IMR-90 (cell line): Measurements from ENCODE around the gene CLDN24. TPM values are rescaled to one million over a fixed set of nuclear protein-coding genes. Genes with fewer than 3 reads are reported as not detected.

Experiments
- ATAC-seq: fragments of 200-7000 bp; cut with Tn5 transposase; 2 replicates; pipeline ENCODE4 v1.9.1; 2020; ENCODE audit warnings: low read depth, mild to moderate bottlenecking, moderate library complexity
- BruUV-seq: library from RNA; stranded (reverse); fragments of 400-500 nt; replicated peaks from 2 replicates; lab custom pipeline; 2021; lab: Mats Ljungman, UMichigan
- CTCF ChIA-PET: fragments of 300-600 bp; formaldehyde crosslinking; extraction: SDS; loops from one replicate; lab custom pipeline; 2021; ENCODE audit warnings: antibody characterized with exemption; lab: Yijun Ruan, JAX
- POLR2A ChIA-PET: fragments of 300-600 bp; sonication (Branson Sonifier 250); formaldehyde crosslinking; loops from one replicate; lab custom pipeline; 2022; ENCODE audit warnings: antibody characterized with exemption; ENCODE audit not compliant: unreplicated experiment; lab: Charles Lee
- DNase-seq: peaks from one replicate; pipeline ENCODE4 v3.0.0; 2013
- H2AFZ ChIP-seq: replicated peaks from 2 replicates; pipeline ENCODE3; 2013; ENCODE audit warnings: low read length, mild to moderate bottlenecking; ENCODE audit not compliant: poor library complexity
- H2AK5ac ChIP-seq: 2 replicates; pipeline ENCODE4 v1.6.1; 2013; ENCODE audit warnings: low read depth, low read length, inconsistent platforms
- H2AK9ac ChIP-seq: replicated peaks from 2 replicates; pipeline ENCODE3; 2013; ENCODE audit warnings: mild to moderate bottlenecking, low read depth, low read length, moderate library complexity; ENCODE audit not compliant: poor library complexity
- H2BK120ac ChIP-seq: 2 replicates; pipeline ENCODE4 v1.6.1; 2013; ENCODE audit warnings: low read depth, low read length, inconsistent platforms
- H2BK15ac ChIP-seq: 3 replicates; pipeline ENCODE4 v1.6.1; 2013; ENCODE audit warnings: low read depth, low read length, inconsistent platforms
- H2BK20ac ChIP-seq: 2 replicates; pipeline ENCODE4 v1.6.1; 2013; ENCODE audit warnings: low read depth, mild to moderate bottlenecking, inconsistent platforms, low read length, moderate library complexity
- H2BK5ac ChIP-seq: 2 replicates; pipeline ENCODE4 v1.6.1; 2013; ENCODE audit warnings: mild to moderate bottlenecking, low read depth, low read length, inconsistent platforms; ENCODE audit not compliant: poor library complexity, severe bottlenecking
- H3K14ac ChIP-seq: replicated peaks from 2 replicates; pipeline ENCODE4 v1.6.1; 2013; ENCODE audit warnings: low read depth, low read length, inconsistent platforms
- H3K18ac ChIP-seq: 2 replicates; pipeline ENCODE4 v1.6.1; 2013; ENCODE audit warnings: low read depth, low read length, control low read depth
- H3K23ac ChIP-seq: 2 replicates; pipeline ENCODE4 v1.6.1; 2013; ENCODE audit warnings: low read depth, low read length, inconsistent platforms
- H3K27ac ChIP-seq: 2 replicates; pipeline ENCODE4 v1.5.1; 2013; ENCODE audit warnings: mild to moderate bottlenecking, control low read depth, low read length; ENCODE audit not compliant: insufficient read depth
- H3K27me3 ChIP-seq: 2 replicates; pipeline ENCODE4 v1.6.1; 2013; ENCODE audit warnings: low read length; ENCODE audit not compliant: control insufficient read depth, insufficient read depth
- H3K36me3 ChIP-seq: 2 replicates; pipeline ENCODE4 v1.6.1; 2013; ENCODE audit warnings: low read length, mixed read lengths; ENCODE audit not compliant: control insufficient read depth, insufficient read depth
- H3K4ac ChIP-seq: 2 replicates; pipeline ENCODE4 v1.6.1; 2013; ENCODE audit warnings: low read depth, low read length, inconsistent platforms
- H3K4me1 ChIP-seq: 2 replicates; pipeline ENCODE4 v1.6.1; 2013; ENCODE audit warnings: low read length, mixed read lengths; ENCODE audit not compliant: control insufficient read depth, insufficient read depth
- H3K4me2 ChIP-seq: 2 replicates; pipeline ENCODE4 v1.6.1; 2013; ENCODE audit warnings: low read depth, mild to moderate bottlenecking, control low read depth, low read length, moderate library complexity
- H3K4me3 ChIP-seq: 2 replicates; pipeline ENCODE4 v1.5.1; 2013; ENCODE audit warnings: low read depth, mild to moderate bottlenecking, control low read depth, low read length, moderate library complexity; ENCODE audit not compliant: insufficient read depth
- H3K56ac ChIP-seq: 2 replicates; pipeline ENCODE4 v1.6.1; 2013; ENCODE audit warnings: low read length, inconsistent platforms; ENCODE audit not compliant: insufficient read depth; ENCODE audit errors: extremely low read depth
- H3K79me1 ChIP-seq, 2 experiments: 2 replicates each; pipeline ENCODE4 v1.6.1; 2013; ENCODE audit warnings: low read length in 2 of 2, inconsistent platforms in 1 of 2, low read depth in 1 of 2
- H3K9ac ChIP-seq: 2 replicates; pipeline ENCODE4 v1.6.1; 2013; ENCODE audit warnings: low read depth, low read length, control low read depth
- H3K9me1 ChIP-seq: 2 replicates; pipeline ENCODE4 v1.6.1; 2013; ENCODE audit warnings: low read length, inconsistent platforms; ENCODE audit not compliant: insufficient read depth
- H3K9me3 ChIP-seq: 2 replicates; pipeline ENCODE4 v1.6.1; 2013; ENCODE audit warnings: low read length; ENCODE audit not compliant: control insufficient read depth, insufficient read depth
- H4K20me1 ChIP-seq: 2 replicates; pipeline ENCODE4 v1.6.1; 2013; ENCODE audit warnings: low read length, inconsistent platforms; ENCODE audit not compliant: insufficient read depth
- H4K5ac ChIP-seq: 2 replicates; pipeline ENCODE4 v1.6.1; 2013; ENCODE audit warnings: mild to moderate bottlenecking, low read depth, low read length, control low read depth
- H4K8ac ChIP-seq, 2 experiments: 2 replicates each; pipeline ENCODE4 v1.6.1; 2013; ENCODE audit warnings: low read depth in 2 of 2, low read length in 2 of 2, control low read depth in 1 of 2, inconsistent platforms in 1 of 2
- H4K91ac ChIP-seq: 2 replicates; pipeline ENCODE4 v1.6.1; 2013; ENCODE audit warnings: low read depth, low read length, inconsistent platforms; ENCODE audit not compliant: insufficient read depth
- BHLHE40 ChIP-seq: fragments of 150-350 bp; IDR thresholded peaks from 2 replicates; pipeline ENCODE4 v1.6.1; 2016; ENCODE audit warnings: mild to moderate bottlenecking, low read depth, low read length
- CHD1 ChIP-seq: IDR thresholded peaks from 2 replicates; pipeline ENCODE4 v1.6.1; 2012; ENCODE audit warnings: low read depth, low read length, improper control_type of control experiment
- FOS ChIP-seq: fragments of 150-350 bp; IDR thresholded peaks from 2 replicates; pipeline ENCODE4 v1.6.1; 2016; ENCODE audit warnings: low read depth, low read length
- MAFK ChIP-seq: IDR thresholded peaks from 2 replicates; pipeline ENCODE4 v1.6.1; 2012; ENCODE audit warnings: low read depth, low read length, improper control_type of control experiment
- MXI1 ChIP-seq: IDR thresholded peaks from 2 replicates; pipeline ENCODE4 v1.6.1; 2012; ENCODE audit warnings: low read depth, mild to moderate bottlenecking, low read length, moderate library complexity, borderline replicate concordance
- NFE2L2 ChIP-seq: fragments of 150-350 bp; IDR thresholded peaks from 2 replicates; pipeline ENCODE4 v1.6.1; 2016; ENCODE audit warnings: low read depth, mild to moderate bottlenecking, low read length
- POLR2A ChIP-seq: IDR thresholded peaks from 2 replicates; pipeline ENCODE4 v1.6.1; 2012; ENCODE audit warnings: mild to moderate bottlenecking, low read depth, low read length
- RAD21 ChIP-seq: IDR thresholded peaks from 2 replicates; pipeline ENCODE4 v1.6.1; 2012; ENCODE audit warnings: low read length, improper control_type of control experiment
- RCOR1 ChIP-seq: IDR thresholded peaks from 2 replicates; pipeline ENCODE4 v1.6.1; 2012; ENCODE audit warnings: mild to moderate bottlenecking, low read length, improper control_type of control experiment; ENCODE audit not compliant: insufficient replicate concordance
- RFX5 ChIP-seq: IDR thresholded peaks from 2 replicates; pipeline ENCODE4 v1.8.0; 2012; ENCODE audit warnings: low read depth, mild to moderate bottlenecking, low read length, moderate library complexity
- SMC3 ChIP-seq: fragments of 150-350 bp; IDR thresholded peaks from 2 replicates; pipeline ENCODE4 v1.6.1; 2016; ENCODE audit warnings: low read depth, mild to moderate bottlenecking, antibody characterized with exemption, low read length, moderate library complexity
- WGBS, 2 experiments: methylation state at CpG; one replicate each; pipeline versions ENCODE4 v1.1.5 to v1.1.7; 2013; ENCODE audit warnings: missing lambda C conversion rate in 2 of 2; ENCODE audit not compliant: insufficient read length in 1 of 2; ENCODE audit errors: extremely low coverage in 2 of 2; 5-methylcytosine and 5-hydroxymethylcytosine counted together
- dilution Hi-C: fragments of 300-500 bp; cut with HindIII; formaldehyde crosslinking; loops from one replicate; pipeline ENCODE4 v1.14.3; 2018; ENCODE audit warnings: low sequenced_read_pairs; ENCODE audit not compliant: unreplicated experiment
- in situ Hi-C: fragments of 300-500 bp; cut with MboI; formaldehyde crosslinking; loops from 3 replicates; pipeline ENCODE4 v1.14.3; 2019; ENCODE audit warnings: low sequenced_read_pairs, inconsistent platforms, mixed read lengths
- intact Hi-C: fragments of 100-400 bp; cut with micrococcal nuclease; formaldehyde crosslinking; loops from 2 replicates; pipeline ENCODE4 v1.10.0; 2022
- polyA plus RNA-seq, 3 experiments: library from polyadenylated mRNA; depleted of rRNA; stranded (reverse); fragments of >200 nt; gene quantifications; 2 replicates each; pipeline ENCODE4 v1.2.3, GENCODE V29; 2012; ENCODE audit warnings: low replicate concordance in 1 of 3
- total RNA-seq: library from RNA; depleted of rRNA; stranded (reverse); fragments of >200 nt; gene quantifications from 2 replicates; pipeline ENCODE4 v1.2.3, GENCODE V29; 2012
- TF ChIP-seq, protein P1 (sequence below): fragments of 150-350 bp; IDR thresholded peaks from 2 replicates; pipeline ENCODE4 v1.6.1; 2016; ENCODE audit warnings: low read depth, mild to moderate bottlenecking, low read length, moderate library complexity, borderline replicate concordance
- TF ChIP-seq, protein P2 (sequence below): fragments of 150-350 bp; IDR thresholded peaks from 2 replicates; pipeline ENCODE4 v1.6.1; 2017; ENCODE audit warnings: mild to moderate bottlenecking, antibody characterized with exemption, low read length, low read depth
- TF ChIP-seq, protein P3 (sequence below): conservative IDR thresholded peaks from 2 replicates; pipeline ENCODE4 v1.5.1; 2012; ENCODE audit warnings: mild to moderate bottlenecking, low read depth, low read length, improper control_type of control experiment

CLDN24 gene
- total and polyA plus RNA-seq, 2 of the 4 experiments (the other 2 are of a cell fraction), result not detected

DNA sequence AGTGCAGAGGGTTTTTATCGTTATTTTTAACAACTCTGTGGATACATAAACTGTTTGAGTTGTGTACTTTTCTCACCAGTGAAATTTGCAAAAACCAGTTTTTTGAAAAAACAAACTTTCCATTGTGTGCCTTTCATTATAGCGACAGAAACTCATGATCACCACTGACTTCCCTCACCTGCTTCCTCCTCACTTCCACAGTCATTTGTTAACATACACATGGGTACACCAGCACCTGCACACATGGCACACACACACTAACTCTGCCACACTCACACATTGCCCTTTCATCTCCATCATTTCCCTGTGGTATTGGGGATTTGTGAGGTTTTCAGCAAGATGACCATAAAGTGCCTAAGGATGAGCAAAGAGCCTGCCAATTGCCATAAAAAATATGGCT lies 22.8 kb downstream of the CLDN24 start:
- no peak overlapping the region for H4K91ac ChIP-seq
- dilution Hi-C loops (no loop called here), in situ Hi-C loops (no loop called here), intact Hi-C loops (no loop called here)
- DNase-seq (no peak), ATAC-seq (no peak)
- no peaks in the 10 kb centered on the region for H3K9me3 ChIP-seq
- no peak overlapping the region for H3K9ac ChIP-seq
- H3K4ac ChIP-seq, result no peak overlapping the region
- H3K4me2 ChIP-seq, result no peak overlapping the region
- BruUV-seq, result no TSS peak
- peaks cover 4% of the 10 kb centered on the region; the same call in 1 of the 2 replicates for H3K4me1 ChIP-seq
- peaks cover 11% of the 10 kb centered on the region for H3K9me1 ChIP-seq
- H3K56ac ChIP-seq, result no peak overlapping the region
- TF ChIP-seq MAFK (no peak), RAD21 (no peak), SMC3 (no peak), POLR2A (no peak), RFX5 (no peak), RCOR1 (no peak), FOS (no peak), BHLHE40 (no peak), NFE2L2 (no peak), CHD1 (no peak), MXI1 (no peak)
- TF ChIP-seq, protein P1, sequence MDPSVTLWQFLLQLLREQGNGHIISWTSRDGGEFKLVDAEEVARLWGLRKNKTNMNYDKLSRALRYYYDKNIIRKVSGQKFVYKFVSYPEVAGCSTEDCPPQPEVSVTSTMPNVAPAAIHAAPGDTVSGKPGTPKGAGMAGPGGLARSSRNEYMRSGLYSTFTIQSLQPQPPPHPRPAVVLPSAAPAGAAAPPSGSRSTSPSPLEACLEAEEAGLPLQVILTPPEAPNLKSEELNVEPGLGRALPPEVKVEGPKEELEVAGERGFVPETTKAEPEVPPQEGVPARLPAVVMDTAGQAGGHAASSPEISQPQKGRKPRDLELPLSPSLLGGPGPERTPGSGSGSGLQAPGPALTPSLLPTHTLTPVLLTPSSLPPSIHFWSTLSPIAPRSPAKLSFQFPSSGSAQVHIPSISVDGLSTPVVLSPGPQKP, result no peak
- TF ChIP-seq, protein P2, sequence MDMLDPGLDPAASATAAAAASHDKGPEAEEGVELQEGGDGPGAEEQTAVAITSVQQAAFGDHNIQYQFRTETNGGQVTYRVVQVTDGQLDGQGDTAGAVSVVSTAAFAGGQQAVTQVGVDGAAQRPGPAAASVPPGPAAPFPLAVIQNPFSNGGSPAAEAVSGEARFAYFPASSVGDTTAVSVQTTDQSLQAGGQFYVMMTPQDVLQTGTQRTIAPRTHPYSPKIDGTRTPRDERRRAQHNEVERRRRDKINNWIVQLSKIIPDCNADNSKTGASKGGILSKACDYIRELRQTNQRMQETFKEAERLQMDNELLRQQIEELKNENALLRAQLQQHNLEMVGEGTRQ, result no peak
- TF ChIP-seq, protein P3, sequence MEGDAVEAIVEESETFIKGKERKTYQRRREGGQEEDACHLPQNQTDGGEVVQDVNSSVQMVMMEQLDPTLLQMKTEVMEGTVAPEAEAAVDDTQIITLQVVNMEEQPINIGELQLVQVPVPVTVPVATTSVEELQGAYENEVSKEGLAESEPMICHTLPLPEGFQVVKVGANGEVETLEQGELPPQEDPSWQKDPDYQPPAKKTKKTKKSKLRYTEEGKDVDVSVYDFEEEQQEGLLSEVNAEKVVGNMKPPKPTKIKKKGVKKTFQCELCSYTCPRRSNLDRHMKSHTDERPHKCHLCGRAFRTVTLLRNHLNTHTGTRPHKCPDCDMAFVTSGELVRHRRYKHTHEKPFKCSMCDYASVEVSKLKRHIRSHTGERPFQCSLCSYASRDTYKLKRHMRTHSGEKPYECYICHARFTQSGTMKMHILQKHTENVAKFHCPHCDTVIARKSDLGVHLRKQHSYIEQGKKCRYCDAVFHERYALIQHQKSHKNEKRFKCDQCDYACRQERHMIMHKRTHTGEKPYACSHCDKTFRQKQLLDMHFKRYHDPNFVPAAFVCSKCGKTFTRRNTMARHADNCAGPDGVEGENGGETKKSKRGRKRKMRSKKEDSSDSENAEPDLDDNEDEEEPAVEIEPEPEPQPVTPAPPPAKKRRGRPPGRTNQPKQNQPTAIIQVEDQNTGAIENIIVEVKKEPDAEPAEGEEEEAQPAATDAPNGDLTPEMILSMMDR, result no peak
- no peak overlapping the region for H3K27ac ChIP-seq
- no peak overlapping the region for H2AK5ac ChIP-seq
- 0 out of 4 replicates have a peak, but pooled peaks cover 0 to 4% of the 10 kb centered on the region in 2 experiments for H3K79me1 ChIP-seq
- H2BK20ac ChIP-seq, result no peak overlapping the region
- H2BK15ac ChIP-seq, result no peak overlapping the region
- H3K18ac ChIP-seq, result no peak overlapping the region
- no peak overlapping the region for H3K4me3 ChIP-seq
- no peak overlapping the region for H3K23ac ChIP-seq
- H2AK9ac ChIP-seq, result no peak overlapping the region
- no peak overlapping the region for H2AFZ ChIP-seq
- H2BK120ac ChIP-seq, result no peak overlapping the region
- H3K36me3 ChIP-seq, result peaks cover 33% of the 10 kb centered on the region
- H2BK5ac ChIP-seq, result no peak overlapping the region
- ChIA-PET POLR2A (no interaction called here), CTCF (interaction anchor here (1.2 kb wide), 1 partner anchor 80 kb away, joined by 3 read pairs; no protein-coding TSS in a partner anchor)
- H4K20me1 ChIP-seq, result no peaks in the 10 kb centered on the region
- H4K5ac ChIP-seq, result no peak overlapping the region
- H3K14ac ChIP-seq, result 0 out of 2 replicates have a peak overlapping the region, but pooled peaks have one; percentile 17
- no CpG with 5 or more reads among the region's 2 CpGs for WGBS, 2 experiments
- H3K27me3 ChIP-seq, result no peaks in the 10 kb centered on the region
- H4K8ac ChIP-seq, result no peak overlapping the region
